Stimulated activated naive B cell treated with anti-CD40 and anti-IgM and Interleukin-4, amounts not matched to agents 10 μg/mL and 1 μg/mL and 100 μg/mL, for 72 hours (primary cell): ENCODE results near the gene OR10V1.

Source experiments
- ATAC-seq, 2 donors: fragments of 150-1000 bp; cut with Tn5 transposase; replicated peaks; 2 replicates each; pipeline ENCODE4 v1.10.0; 2021; ENCODE audit warnings: moderate library complexity in 1 of 2
- DNase-seq: peaks from one replicate; pipeline ENCODE4 v3.0.0; 2021
- H3K27ac Mint-ChIP-seq: one replicate; pipeline ENCODE4 v1.8.0; 2022; ENCODE audit warnings: mild to moderate bottlenecking, mixed read lengths
- H3K27me3 Mint-ChIP-seq, 2 donors: one replicate each; pipeline ENCODE4 v1.8.0; 2022; ENCODE audit warnings: mixed read lengths in 2 of 2
- H3K36me3 Mint-ChIP-seq, 2 donors: one replicate each; pipeline ENCODE4 v1.8.0; 2022; ENCODE audit warnings: mixed read lengths in 2 of 2, mild to moderate bottlenecking in 1 of 2
- H3K4me1 Mint-ChIP-seq, 2 donors: one replicate each; pipeline ENCODE4 v1.8.0; 2022; ENCODE audit warnings: mixed read lengths in 2 of 2, mild to moderate bottlenecking in 1 of 2
- H3K4me3 Mint-ChIP-seq, 2 donors: one replicate each; pipeline ENCODE4 v1.8.0; 2022; ENCODE audit warnings: mild to moderate bottlenecking in 2 of 2, mixed read lengths in 2 of 2, moderate library complexity in 1 of 2
- H3K9me3 Mint-ChIP-seq, 2 donors: one replicate each; pipeline ENCODE4 v1.8.0; 2022; ENCODE audit warnings: mixed read lengths in 2 of 2, mild to moderate bottlenecking in 1 of 2

OR10V1 gene, protein sequence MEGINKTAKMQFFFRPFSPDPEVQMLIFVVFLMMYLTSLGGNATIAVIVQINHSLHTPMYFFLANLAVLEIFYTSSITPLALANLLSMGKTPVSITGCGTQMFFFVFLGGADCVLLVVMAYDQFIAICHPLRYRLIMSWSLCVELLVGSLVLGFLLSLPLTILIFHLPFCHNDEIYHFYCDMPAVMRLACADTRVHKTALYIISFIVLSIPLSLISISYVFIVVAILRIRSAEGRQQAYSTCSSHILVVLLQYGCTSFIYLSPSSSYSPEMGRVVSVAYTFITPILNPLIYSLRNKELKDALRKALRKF

DNA sequence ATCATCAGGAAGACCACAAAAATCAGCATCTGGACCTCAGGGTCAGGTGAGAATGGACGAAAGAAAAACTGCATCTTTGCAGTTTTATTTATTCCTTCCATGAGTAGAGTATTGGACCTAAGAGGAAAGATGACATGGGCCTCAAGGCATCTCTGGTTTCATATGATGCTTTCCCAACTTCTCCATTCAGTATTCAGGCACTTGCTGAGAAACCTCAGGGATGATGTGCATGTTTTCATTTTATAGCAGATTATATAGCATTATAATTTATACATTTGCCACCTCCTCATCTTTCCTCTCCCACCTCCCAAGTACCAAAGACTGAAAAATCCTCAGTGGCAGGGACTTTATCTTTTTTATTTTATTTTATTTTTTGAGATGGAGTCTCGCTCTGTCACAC is at the start of gene OR10V1:
TSS of gene OR10V1 (minus strand) at position 101 of the 400 bp plus-strand sequence. CDS start at position 101, 0 bp downstream.
- no peaks in the 10 kb centered on the region for H3K9me3 Mint-ChIP-seq
- ATAC-seq: no peak
- H3K36me3 Mint-ChIP-seq: no peaks in the 10 kb centered on the region
- H3K4me3 Mint-ChIP-seq: no peak within 1 kb of the TSS
- DNase-seq: no peak
- peaks cover 11 to 26% of the 10 kb centered on the region in 2 donors for H3K27me3 Mint-ChIP-seq
- no peak within 1 kb of the TSS for H3K27ac Mint-ChIP-seq
- no peaks in the 10 kb centered on the region for H3K4me1 Mint-ChIP-seq

DNA sequence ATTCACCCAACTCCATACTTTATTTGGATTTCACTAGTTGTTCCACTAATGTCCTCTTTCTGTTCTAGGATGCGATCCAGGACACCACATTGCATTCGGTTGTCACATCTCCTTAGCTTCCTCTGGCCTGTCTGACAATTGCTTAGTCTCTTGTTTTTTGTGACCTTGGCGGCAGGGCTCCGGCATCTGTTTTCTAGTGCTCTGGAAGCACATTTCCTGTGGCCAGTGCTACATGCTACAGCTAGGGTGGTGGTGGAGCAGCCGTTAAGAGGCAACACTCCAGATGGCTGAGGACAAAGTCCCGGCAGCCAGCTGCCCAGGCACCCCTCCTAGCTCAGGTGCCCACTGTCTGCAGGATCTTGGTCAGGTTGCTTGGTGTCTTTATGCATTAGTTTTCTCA is 48.3 kb upstream of the OR10V1 start:
- no peak for DNase-seq
- H3K9me3 Mint-ChIP-seq: no peaks in the 10 kb centered on the region
- no peak overlapping the region for H3K27ac Mint-ChIP-seq
- ATAC-seq: no peak
- H3K4me1 Mint-ChIP-seq: peaks cover 20 to 25% of the 10 kb centered on the region in 2 donors
- peaks cover 3 to 5% of the 10 kb centered on the region in 2 donors for H3K36me3 Mint-ChIP-seq
- no peak overlapping the region for H3K4me3 Mint-ChIP-seq
- no peaks in the 10 kb centered on the region for H3K27me3 Mint-ChIP-seq

DNA sequence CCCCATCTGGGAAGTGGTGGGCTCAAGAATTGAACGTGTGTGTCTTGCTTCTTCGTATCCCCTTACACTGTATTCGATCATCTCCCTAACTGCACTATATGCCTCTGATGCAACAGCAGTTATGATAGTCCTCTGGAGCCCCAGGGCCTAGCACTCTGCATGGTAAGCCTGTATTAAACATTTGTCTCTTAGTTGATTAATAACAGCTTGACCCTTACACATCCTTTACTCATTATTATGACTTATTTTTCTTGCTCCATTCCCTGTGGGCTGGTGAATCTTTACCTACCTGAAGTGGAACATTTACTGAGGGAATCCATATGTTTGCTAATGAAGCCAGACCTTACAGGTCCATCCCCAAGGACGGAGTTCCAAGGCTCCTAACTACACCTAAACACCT is 47.1 kb upstream of the OR10V1 start:
- H3K9me3 Mint-ChIP-seq: no peaks in the 10 kb centered on the region
- peaks cover 26 to 31% of the 10 kb centered on the region in 2 donors for H3K4me1 Mint-ChIP-seq
- ATAC-seq: no peak
- H3K4me3 Mint-ChIP-seq: no peak overlapping the region
- H3K36me3 Mint-ChIP-seq: peaks cover 3 to 5% of the 10 kb centered on the region in 2 donors
- no peak for DNase-seq
- no peaks in the 10 kb centered on the region for H3K27me3 Mint-ChIP-seq
- no peak overlapping the region for H3K27ac Mint-ChIP-seq

DNA sequence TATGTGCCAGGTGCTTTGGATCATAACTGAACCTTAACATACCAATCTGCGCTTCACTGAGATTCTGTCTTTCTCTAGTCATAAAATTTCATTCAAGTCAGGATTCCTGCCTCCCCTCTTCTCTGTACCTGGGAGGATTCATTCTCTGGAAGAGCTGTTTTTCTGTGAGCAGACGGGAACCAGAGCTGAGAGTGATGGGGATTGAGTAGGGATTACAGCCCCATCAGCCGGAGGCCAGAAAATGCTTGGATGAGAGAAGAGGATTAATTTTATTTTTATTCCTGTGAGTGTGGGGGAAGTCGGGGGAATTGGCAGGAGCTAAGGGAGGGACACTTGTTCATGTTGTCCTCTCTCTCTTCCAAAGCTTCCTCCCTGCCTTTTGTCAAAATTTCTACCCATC is 46.3 kb upstream of the OR10V1 start:
- peaks cover 23 to 27% of the 10 kb centered on the region in 2 donors for H3K4me1 Mint-ChIP-seq
- H3K9me3 Mint-ChIP-seq: no peaks in the 10 kb centered on the region
- H3K27me3 Mint-ChIP-seq: no peaks in the 10 kb centered on the region
- ATAC-seq: no peak
- H3K4me3 Mint-ChIP-seq: no peak overlapping the region
- no peak overlapping the region for H3K27ac Mint-ChIP-seq
- no peak for DNase-seq
- peaks cover 3 to 5% of the 10 kb centered on the region in 2 donors for H3K36me3 Mint-ChIP-seq

DNA sequence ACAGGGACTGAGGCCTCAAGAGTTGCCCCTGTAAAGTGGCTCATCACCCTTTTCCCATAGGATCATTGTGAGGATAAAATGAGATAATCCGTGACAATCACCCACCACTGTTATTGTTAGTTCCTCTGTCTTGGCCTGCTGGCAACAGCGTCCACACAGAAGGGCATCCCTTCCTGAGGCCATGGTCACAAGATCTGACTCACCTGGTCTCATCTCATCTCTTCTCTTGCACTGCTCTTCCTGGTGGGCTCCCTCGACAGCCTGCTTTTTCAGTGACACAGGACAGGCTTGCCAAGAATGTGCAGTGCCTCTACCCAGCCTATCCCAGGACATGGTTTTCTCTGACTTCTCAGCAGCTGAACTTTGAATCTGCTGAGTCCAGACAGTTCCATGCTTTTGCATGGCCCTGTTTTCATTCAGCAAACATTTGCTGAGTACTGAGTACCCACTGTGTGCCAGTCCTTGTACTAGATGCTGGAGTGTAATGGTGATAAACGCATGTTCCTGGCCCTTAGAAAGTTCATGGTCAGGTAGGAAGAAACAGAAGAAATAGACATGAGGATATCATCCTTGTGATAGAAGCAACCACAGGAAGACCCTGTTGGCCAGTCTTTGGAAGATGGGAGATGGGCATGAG is 44.9 kb upstream of the OR10V1 start:
- H3K36me3 Mint-ChIP-seq: peaks cover 3 to 5% of the 10 kb centered on the region in 2 donors
- no peak for ATAC-seq
- no peaks in the 10 kb centered on the region for H3K9me3 Mint-ChIP-seq
- no peaks in the 10 kb centered on the region for H3K27me3 Mint-ChIP-seq
- no peak for DNase-seq
- peaks cover 25 to 37% of the 10 kb centered on the region in 2 donors for H3K4me1 Mint-ChIP-seq
- no peak overlapping the region for H3K4me3 Mint-ChIP-seq
- no peak overlapping the region for H3K27ac Mint-ChIP-seq

DNA sequence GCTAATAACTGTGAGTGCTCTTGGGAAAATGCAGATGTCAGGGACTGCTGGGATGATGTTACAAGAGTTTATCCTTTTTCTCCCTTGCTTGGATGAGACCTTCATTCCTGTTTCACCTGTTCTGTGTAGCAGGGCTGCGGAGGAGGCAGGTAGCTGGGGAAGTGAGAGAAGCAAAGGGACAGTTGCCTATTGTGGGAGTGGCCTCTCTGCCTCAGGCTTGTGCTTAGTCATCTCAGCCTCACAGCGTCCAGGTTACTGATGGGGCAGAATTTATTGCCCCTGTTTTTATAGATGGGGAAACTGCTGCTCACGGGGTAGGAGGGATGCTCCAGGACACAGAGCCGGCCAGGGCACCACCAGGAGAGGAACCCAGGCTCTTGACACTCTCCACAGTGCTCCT is 43.2 kb upstream of the OR10V1 start:
- peak; percentile 65 to 67 for ATAC-seq
- peak overlapping the region; percentile 82 for H3K27ac Mint-ChIP-seq

DNA sequence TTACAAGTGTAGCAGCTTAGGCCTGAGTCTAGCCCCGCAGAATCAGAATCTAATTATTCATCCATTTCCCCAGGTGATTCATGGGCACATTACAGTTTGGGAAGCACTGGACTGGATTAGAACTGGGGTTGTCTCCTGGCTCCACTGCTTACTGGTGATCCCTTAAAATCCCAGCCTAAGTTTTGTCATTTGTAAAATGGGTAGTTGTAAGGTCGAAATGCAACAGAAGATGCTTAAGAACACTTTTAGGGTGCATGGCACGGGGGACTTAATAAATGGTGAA is 42.9 kb upstream of the OR10V1 start:
- DNase-seq (no peak), ATAC-seq (no peak)
- Mint-ChIP-seq H3K36me3 (no peaks in the 10 kb centered on the region), H3K4me3 (no peak overlapping the region), H3K4me1 (peaks cover 23 to 37% of the 10 kb centered on the region in 2 donors), H3K27me3 (no peaks in the 10 kb centered on the region), H3K27ac (peak overlapping the region; percentile 37), H3K9me3 (no peaks in the 10 kb centered on the region)

More for the DNA sequence above, 43.2 kb upstream of the OR10V1 start:
- Mint-ChIP-seq H3K27me3 (no peaks in the 10 kb centered on the region), H3K36me3 (no peaks in the 10 kb centered on the region), H3K4me1 (peaks cover 23 to 37% of the 10 kb centered on the region in 2 donors), H3K4me3 (peak overlapping the region in 1 of 2 donors; percentile 52), H3K9me3 (no peaks in the 10 kb centered on the region)
- peak; percentile 23 for DNase-seq

DNA sequence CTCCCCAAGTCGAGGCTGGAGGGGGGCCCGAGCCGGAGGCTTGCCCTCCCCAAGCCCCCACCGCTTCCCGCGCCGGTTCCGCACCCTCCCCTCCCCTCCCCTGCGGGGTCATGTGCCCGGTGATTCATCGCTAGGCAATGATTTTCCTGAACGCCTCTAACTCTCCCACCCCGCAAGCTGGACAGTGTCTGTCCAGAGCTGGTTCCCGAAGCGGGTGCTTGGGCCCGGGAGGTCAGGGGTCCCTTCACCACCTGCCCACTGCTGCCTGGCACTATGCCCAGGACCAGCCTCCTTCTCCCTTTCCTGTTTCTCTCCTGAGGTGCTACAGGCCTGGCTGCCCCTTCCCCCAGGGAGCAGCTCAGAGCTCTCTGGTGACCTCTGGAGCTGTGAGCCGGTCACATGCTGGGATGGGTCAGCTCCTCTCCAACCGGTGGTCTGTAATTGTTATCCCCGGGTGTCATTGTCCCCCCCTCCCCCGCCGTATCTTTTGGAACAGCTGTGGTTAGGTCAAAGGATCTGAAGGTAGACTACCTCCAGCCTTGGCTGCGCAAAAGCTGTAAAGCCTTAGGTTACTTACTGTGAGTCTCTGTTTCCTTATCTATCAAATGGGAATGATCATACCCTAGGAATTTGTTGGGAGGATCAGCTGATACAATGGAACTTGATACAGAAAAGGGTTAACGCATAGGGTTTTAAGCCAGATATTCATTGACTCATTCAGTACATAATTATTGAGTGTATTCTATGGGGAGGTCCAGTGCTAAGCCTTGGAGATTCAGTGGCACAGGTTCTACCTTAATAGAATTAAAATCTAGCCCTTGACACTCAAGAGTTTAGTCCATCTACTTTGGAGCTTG is 42.3 kb upstream of the OR10V1 start:
- peak; percentile 18 to 19 for ATAC-seq
- Mint-ChIP-seq H3K27me3 (peaks cover 0 to under 1% of the 10 kb centered on the region in 2 donors), H3K27ac (peak overlapping the region; percentile 63), H3K36me3 (no peaks in the 10 kb centered on the region), H3K4me3 (peak overlapping the region; percentile 94 to 99), H3K9me3 (no peaks in the 10 kb centered on the region), H3K4me1 (peaks cover 23 to 37% of the 10 kb centered on the region in 2 donors)
- no peak for DNase-seq

DNA sequence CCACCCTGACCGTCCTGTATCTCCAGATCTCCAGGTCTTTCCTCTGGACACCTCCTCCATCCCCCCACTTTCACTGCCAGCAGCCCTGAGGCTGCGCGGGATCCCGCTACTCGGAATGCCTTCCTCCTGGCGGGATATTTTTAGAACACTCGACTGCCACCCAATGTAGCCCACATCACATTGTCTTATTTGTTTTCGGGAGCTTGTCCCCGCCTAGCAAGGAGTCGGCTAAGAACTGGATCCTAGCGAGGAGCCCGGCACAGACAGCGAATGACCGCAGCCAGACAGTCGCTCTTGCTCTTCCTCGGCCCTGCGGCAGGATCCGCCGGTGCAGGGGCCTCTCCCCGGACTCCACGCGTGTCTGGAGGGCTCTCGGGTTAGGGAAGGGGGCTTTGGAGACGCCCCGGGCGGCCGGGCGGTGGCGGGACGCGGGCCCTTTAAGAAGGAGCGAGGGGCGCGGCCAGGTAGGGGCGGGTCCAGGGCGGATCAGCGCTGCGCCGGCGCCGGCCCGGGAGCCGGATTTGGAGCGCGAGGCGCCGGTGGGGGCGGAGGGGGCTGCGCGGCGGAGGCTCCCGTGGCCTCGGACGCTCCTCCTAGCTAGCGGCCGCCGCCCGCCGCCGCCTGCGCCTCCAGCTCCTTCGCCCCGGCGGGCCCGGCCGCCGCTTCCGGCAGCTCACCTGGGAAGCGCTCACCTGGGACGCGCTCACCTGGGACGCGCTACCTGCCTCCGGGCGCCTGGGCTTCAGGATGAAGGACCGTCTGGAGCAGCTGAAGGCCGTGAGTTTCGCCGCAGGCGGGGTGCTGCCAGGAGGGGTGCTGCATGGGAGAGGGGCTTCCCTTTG is 41.4 kb upstream of the OR10V1 start, which contains the start of gene STX3:
TSS of gene STX3 (plus strand) at position 518 of the 842 bp plus-strand sequence. CDS start at position 748, 230 bp downstream.
- Mint-ChIP-seq H3K27ac (peak within 1 kb of the TSS; percentile 72), H3K36me3 (no peaks in the 10 kb centered on the region), H3K4me1 (peaks cover 22 to 37% of the 10 kb centered on the region in 2 donors)

DNA sequence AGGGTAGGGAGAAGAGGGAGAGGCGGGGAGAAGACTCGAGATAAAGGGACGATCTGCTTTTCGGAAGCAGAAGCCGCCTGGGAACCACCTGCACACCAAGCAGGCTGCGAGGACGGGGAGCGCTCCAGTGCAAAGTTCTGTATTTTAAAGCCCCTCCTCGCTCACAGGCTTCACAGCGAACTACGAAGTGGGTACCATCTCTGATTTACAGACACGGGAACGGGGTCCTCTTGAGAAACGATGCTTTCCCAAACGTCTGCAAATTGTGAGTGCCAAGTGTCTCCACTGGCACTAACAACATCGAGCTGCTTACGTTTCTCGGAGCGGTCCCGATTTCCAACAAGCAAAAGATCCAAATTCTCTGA is 40.8 kb upstream of the OR10V1 start:
- Mint-ChIP-seq H3K27ac (peak overlapping the region; percentile 72), H3K36me3 (no peaks in the 10 kb centered on the region), H3K9me3 (no peaks in the 10 kb centered on the region), H3K4me1 (peaks cover 22 to 37% of the 10 kb centered on the region in 2 donors), H3K4me3 (peak overlapping the region; percentile 94 to 99), H3K27me3 (peaks cover 5% of the 10 kb centered on the region in 2 donors)
- DNase-seq (peak; percentile 5), ATAC-seq (peak; percentile 38)

More for the DNA sequence above, 41.4 kb upstream of the OR10V1 start, which contains the start of gene STX3:
- DNase-seq (peak; percentile 35), ATAC-seq (peak; percentile 78 to 84)
- Mint-ChIP-seq H3K9me3 (no peaks in the 10 kb centered on the region), H3K27me3 (peaks cover 5% of the 10 kb centered on the region in 2 donors), H3K4me3 (peak within 1 kb of the TSS; percentile 94 to 99)

DNA sequence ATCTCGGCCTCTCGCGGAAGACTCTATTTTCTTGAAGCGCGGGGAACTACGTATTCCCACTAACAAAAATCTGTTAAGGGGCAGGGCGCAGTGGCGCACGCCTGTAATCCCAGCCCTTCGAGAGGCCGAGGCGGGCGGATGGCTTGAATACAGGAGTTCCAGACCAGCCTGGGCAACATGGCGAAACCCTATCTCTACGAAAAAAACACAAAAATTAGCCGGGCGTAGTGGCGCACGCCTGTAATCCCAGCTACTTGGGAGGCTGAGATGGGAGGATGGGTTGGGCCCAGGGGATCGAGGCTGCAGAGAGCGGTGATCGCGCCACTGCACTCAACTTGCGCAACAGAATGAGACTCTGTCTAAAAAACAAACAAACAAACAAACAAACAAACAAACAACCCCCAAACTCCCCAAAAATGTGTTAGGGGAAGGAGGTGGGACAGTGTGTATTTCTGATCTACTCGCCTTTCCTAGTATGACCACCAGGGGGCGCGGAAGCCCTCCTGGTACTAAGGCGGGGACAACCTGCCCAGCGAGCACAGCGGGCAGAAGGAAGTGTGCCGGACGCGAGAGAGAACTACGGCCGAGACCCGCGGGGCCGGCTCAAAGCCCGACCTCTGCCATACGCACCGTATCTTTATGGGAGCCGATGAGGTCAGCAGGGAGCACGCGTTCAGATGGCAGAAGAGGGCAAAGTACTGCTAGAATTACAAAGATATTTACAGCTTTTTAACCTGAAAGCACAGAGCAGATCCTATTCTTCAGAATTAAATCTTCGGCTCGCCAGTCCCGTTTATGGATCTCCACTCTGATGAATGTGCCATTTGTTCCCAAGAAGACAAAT is 40.2 kb upstream of the OR10V1 start:
- peaks cover 20 to 37% of the 10 kb centered on the region in 2 donors for H3K4me1 Mint-ChIP-seq
- peaks cover 10 to 11% of the 10 kb centered on the region in 2 donors for H3K27me3 Mint-ChIP-seq

DNA sequence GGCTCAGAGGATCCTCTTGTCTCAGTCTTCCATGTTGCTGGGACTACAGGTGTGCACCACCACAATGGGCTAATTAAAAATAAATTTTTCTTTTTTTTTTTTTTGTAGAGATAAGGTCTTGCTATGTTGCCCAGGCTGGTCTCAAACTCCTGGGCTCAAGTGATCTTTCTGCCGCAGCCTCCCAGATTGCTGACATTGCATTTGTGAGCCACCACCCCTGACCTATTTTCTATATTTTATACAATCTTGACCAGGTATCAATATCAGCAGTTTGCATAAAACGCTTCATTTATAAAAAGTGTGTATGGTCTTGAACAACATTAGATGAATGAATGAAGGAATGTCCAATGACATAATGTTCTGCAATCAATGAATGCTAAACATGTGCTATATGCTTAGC is 32.5 kb upstream of the OR10V1 start:
- Mint-ChIP-seq H3K36me3 (no peaks in the 10 kb centered on the region), H3K4me3 (no peak overlapping the region), H3K9me3 (no peaks in the 10 kb centered on the region), H3K27ac (no peak overlapping the region), H3K27me3 (peaks cover 14 to 30% of the 10 kb centered on the region in 2 donors), H3K4me1 (no peaks in the 10 kb centered on the region)
- DNase-seq (no peak), ATAC-seq (no peak)

More for the DNA sequence above, 40.2 kb upstream of the OR10V1 start:
- Mint-ChIP-seq H3K27ac (peak overlapping the region; percentile 59), H3K36me3 (no peaks in the 10 kb centered on the region), H3K9me3 (no peaks in the 10 kb centered on the region), H3K4me3 (peak overlapping the region; percentile 94 to 99)
- peak; percentile 78 to 82 for ATAC-seq
- DNase-seq: peak; percentile 66
